Measurements from ENCODE around the gene IFNA14.
"Not testable (repeated sequence)": the region's sequence is repeated elsewhere in the genome, so short reads cannot be mapped to it uniquely, and the experiment has no call there.

The IFNA14 gene

DNA sequence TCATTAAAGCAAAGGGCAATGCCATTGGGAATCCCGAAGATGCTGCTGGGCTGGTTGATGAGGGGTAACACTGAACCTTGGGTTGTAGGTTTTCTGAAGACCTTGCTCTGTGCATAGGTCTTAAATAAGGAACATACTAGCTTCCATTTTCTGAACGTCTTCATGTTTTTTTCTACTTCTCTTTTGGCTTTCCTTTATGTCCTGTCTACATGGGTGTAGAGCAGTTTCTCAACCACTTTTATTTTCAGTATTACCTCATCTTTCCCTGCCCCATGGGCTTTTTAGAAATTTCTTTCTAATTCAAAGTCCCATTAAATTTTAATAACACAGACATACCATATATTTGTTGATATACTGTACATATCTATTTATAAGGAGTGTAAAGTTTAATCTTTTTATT is at the start of gene IFNA14:
Gene IFNA14, minus strand, starts transcription at position 95 of the 400 bp plus-strand sequence. Its CDS starts 70 bp downstream, at position 25.
- no peak for DNase-seq (ENCODE audit: low spot score)

DNA sequence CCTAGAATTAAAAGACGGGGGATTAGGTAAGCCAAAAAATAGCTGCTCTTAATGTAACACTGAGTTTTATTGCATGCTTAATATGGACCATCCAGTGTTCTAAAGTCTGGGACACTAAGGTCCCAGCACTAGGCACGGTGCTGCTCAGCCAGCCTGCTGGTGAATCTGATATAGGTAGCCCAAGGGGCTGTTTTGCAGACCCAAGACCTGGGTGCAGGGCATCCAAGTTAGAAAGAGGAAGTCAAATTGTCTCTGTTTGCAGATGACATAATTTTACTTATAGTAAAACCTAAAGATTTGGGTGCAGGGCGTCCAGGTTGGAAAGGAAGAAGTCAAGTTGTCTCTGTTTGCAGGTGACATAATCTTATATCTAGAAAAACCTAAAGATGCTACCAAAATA is 47.5 kb upstream of the IFNA14 start:
- no peak for DNase-seq (ENCODE audit: low spot score)

GRCh38 chr9:21286659-21287058 is 46.9 kb upstream of the IFNA14 start:
- no peak for DNase-seq (ENCODE audit: low spot score)

GRCh38 chr9:21286099-21286498 is 46.3 kb upstream of the IFNA14 start:
- DNase-seq (ENCODE audit: low spot score), result no peak

DNA sequence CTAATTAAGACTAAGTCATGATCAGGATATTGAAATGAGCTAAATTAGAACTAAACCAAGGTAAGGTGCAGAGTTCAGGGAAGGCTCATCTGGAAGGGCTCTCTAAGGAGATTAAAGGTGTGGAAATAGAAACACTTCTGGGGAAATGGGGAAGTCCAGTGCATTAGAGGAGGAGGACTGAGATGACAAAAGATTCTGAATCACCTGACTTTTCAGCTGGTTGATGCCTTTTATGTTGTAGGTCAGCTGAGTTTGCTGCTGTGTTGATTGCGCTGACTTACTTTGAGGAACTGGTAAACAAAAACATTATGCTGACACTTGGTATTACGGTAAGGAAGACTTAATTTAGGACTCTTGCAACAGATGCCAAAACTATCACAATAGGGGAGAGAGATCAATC is 41.5 kb upstream of the IFNA14 start:
- DNase-seq (ENCODE audit: low spot score), result no peak

GRCh38 chr9:21268347-21268657 is 28.5 kb upstream of the IFNA14 start:
- DNase-seq (ENCODE audit: low spot score), result no peak

DNA sequence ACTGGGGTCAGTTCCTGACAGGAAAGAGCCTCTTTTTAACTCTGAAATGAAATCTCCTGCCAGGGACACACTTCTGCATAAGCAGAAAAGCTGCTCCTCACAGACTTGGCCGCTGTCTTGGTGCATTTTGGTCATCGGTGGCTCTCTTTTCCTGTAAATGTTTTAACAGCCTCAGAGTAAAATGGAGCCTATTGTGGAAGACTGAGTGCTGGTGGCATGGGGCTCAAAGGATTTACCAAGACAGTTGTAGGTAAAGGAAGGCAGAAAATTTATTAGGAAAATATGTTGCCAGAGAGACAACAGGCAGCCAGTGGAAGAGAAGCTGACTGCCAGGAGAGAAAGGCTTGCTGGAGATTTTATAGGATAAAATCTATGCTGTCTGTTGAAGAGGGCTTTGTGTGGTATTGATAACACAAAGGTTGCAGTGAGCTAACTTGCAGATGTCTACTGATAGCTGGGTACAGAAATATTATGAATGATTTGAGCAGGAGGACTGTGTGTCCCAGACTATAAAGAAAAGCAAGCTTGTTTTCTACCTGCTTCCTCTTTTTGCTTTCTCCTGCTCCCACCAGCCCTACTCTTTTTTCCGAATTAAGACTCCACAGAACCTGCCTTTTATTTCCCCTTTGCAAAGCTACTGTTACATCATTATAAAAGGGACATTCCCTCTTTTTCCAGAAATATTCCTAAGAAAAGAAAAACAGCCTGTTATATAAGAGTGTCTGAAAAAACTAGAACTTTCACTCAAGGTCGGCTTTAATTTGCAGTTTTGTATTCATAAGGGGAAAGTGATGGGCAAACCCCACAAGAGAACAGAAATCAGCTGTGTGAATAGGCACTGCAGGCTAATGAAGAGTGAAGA is 27.9 kb upstream of the IFNA14 start:
- DNase-seq (ENCODE audit: low spot score), result no peak

- no peak for DNase-seq (ENCODE audit: low spot score)
These were observed 27.1 kb upstream of the IFNA14 start for GRCh38 chr9:21266733-21267484.

DNA sequence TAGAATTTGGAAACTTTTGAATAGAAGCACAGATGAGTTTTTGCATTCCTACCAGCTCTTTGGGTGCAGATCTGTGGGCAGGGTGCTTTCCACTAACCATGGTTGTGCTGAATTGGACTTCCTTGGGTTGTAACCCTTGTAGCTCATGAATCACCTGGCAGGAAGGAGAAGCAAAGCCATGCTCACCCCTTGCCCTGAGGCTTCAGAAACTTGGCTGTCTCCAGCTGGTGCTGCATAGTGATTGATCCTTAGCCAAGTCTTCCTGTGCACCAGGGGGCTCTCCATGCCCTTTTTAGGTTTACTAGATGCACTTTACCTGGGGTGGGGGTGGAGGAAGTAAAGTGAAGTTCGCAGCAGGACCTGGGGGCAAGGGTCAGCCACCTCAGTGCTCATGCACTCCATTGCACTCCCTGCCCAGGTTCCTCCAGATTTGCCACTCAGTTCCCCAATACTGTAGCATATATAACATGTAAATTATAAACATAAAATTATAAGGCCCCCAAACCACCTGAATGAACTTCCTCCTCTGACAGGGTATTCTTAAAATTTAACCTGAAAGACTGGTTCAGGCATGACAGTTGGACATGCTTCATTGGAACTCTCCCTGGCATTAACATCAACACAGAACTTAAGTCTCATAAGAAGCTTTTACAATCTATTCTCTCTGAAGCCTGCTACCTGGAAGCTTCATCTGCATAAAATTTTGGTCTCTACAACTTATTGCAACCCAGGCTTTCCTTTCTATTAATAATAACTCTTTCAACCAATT is 25.8 kb upstream of the IFNA14 start:
- DNase-seq (ENCODE audit: low spot score), result peak; percentile 58

GRCh38 chr9:21255538-21256212 is 15.9 kb upstream of the IFNA14 start:
- no peak for DNase-seq (ENCODE audit: low spot score)

DNA sequence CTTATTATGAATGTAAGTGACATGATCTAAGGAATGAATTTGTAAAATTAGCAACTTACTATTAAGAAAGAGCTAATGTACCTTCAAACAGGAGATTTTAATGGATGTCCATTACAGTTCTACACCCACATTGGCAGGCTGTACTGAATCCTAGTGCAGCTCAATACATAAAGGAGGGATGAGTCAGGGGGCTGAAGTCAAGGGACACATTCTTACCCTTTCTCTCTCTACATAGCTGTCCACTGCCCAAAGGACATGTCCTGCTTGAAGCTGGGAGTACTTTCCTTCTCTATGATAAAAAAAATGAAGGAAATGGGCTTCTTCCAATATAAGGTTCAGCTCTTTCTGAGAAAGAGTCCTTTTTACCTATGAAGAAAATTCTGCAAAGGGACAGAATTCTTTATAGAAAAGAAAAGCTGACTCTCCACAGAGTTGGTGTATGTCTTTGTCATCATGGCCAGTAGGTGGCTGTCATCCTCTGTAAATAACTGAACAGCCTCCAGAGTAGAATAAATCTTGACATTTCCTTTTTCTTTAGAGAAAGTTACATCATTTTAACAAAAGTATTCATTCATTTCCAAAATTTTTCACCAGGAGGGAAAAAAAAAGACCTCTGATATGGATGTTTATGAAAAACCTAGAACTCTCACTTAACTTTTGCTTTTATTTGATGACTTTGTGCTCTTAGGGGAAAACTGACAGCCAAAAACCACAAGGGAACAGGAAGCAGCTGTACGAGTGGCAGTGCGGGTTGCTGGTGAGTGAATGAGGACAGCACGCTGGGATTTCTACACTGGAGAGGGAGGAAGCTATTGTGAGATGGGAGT is 13.1 kb upstream of the IFNA14 start:
- DNase-seq (ENCODE audit: low spot score), result peak; percentile 65

DNA sequence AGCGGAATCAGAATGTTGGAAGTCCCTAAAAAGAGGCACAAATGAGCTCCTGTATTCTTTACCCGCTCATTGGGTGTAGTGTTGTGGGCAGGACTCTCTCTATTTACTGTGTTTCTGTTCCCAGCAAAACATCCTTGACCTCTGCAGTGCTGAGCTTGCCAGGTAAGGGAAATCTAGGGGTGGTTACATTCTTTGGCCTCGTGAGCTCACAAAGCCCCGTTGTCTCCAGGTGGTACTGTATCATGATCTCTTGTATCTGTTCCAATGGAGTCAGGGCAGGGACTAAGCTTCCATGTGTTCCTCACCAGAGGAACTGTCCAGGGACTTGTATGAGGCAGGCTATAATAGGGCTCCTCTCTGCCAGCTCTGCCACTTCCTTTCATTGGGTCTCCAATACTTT is 11.8 kb upstream of the IFNA14 start:
- DNase-seq (ENCODE audit: low spot score), result no peak

- no peak for DNase-seq (ENCODE audit: low spot score)
These were observed 11.4 kb upstream of the IFNA14 start for GRCh38 chr9:21251190-21251589.

DNA sequence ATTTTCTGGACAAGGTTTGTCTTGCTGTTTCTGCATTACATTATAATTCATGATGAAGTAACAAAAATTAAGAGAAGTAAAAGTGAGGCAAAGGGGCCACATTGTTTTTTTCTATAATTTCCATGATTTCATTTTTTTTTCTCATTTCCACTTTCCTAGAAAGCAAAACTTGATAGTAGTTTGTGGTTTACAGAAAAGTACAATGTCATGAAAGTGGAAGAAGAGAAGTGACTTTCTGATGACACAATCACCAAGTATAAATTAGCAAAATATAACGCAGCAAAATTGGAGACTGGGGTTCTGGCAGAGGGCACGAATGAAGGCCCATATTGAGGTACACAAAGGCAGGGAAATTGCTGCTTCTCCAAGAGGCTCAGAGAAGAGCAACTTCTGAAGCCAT is 5.0 kb upstream of the IFNA14 start:
- DNase-seq (ENCODE audit: low spot score), result no peak

GRCh38 chr9:21236360-21236714 is 3.5 kb downstream of the IFNA14 start:
- not testable (repeated sequence) for DNase-seq (ENCODE audit: low spot score)

GRCh38 chr9:21235468-21236359 is 4.1 kb downstream of the IFNA14 start:
- DNase-seq (ENCODE audit: low spot score), result peak; percentile 63

DNA sequence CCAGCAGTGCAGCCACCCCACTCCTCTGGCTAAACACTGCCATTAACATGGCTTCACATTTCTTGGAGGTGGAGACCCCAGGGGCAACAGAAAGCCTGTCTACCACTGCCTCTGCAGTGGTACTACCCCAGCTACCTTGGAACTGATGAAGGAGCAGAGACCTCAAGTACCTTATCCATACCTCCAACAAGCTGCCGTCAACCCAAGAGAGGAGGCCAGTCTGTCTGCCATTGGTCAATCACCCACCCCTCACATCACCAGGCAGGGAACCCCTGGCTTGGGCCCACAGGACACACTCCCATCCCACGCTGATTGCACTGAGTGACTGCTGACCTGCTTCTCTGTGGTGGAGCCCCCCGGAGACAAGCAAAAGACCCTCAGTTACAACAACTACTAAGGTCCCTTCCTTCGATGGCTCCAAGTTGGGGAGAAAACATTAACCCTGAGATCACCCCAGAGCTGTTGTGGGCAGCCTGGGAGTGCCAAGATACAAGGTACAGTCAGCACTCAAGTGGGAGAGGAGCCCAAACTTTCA is 5.6 kb downstream of the IFNA14 start:
- no peak for DNase-seq (ENCODE audit: low spot score)

GRCh38 chr9:21233258-21233657 is 6.5 kb downstream of the IFNA14 start:
- no peak for DNase-seq (ENCODE audit: low spot score)

DNA sequence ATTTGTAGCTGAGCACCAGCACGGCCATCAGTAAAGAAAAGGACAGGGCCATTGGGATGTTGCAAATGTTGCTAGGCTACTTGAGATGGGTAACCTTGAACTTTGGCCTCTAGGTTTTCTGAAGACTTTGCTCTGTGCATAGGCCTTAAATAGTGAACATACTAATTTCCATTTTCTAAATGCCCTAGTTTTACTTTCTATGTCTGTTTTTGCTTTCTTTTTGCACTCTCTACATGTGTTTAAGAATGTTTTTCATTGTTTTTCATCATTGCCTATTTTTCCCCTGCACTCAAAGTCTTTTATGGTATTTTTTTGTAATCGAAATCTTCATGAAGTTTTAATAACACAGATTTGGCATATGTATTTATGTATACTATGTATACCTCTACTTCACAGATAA is 11.7 kb downstream of the IFNA14 start, which contains the start of gene IFNA17:
Gene IFNA17, minus strand, starts transcription at position 101 of the 400 bp plus-strand sequence. Its CDS starts 49 bp downstream, at position 52.
- DNase-seq (ENCODE audit: low spot score), result no peak

DNA sequence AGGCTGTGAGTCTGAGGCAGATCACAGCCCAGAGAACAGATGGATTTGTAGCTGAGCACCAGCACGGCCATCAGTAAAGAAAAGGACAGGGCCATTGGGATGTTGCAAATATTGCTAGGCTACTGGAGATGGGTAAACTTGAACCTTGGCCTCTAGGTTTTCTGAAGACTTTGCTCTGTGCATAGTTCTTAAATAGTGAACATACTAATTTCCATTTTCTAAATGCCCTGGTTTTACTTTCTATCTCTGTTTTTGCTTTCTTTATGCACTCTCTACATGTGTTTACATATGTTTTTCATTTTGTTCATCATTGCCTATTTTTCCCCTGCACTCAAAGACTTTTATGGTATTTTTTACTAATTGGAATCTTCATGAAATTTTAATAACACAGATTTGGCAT is 22.6 kb downstream of the IFNA14 start, which contains the start of gene IFNA16:
Gene IFNA16, minus strand, starts transcription at position 101 of the 400 bp plus-strand sequence. Its CDS starts 6 bp downstream, at position 95.
- DNase-seq (ENCODE audit: low spot score), result not testable (repeated sequence)

Measured in kidney tubule cell (primary cell).